ENCODE results near the gene MAP3K7CL. TPM values are rescaled to one million over a fixed set of nuclear protein-coding genes. Genes with fewer than 3 reads are reported as not detected.

Gene MAP3K7CL
- total and polyA plus RNA-seq, 2 of the 8 experiments (the other 6 are each of a cell fraction or from before 2014, with no cell fraction given): not detected

DNA sequence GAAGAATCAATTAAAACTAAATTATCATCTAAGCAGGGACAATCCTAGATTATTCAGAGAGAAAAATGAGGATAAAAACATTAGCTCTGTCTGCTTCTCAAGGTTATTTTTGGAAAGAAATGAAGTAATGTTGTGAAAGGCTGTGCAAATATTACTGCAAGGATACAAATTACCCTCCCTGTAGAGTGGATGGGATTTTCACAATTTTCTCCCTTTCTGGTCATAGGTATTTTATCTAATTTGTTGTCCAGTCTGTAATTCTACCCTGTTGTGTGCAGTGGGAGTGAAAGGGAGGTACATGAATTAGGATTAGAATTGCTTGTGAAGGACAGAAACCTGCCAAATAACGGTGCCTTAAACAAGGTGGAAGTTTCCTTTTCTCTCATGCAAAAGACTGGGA, 54.7 kb downstream of the MAP3K7CL start (continued):
- no peak for TF ChIP-seq RNF2 (IDR thresholded peaks at IDR 0.05; ENCODE audit: borderline replicate concordance, low read depth, low read length, missing control alignments, poor library complexity, severe bottlenecking)
